Measurements from ENCODE around the gene CTBP2.

- TF ChIP-seq CTCF (IDR thresholded peaks at IDR 0.05; ENCODE audit: insufficient read depth, low read length, poor library complexity, severe bottlenecking), result no peak
- no peak for TF ChIP-seq EZH2phosphoT487 (conservative IDR thresholded peaks at IDR 0.05; ENCODE audit: low read length)
Measured at GRCh38 chr10:125037145-125037877, 123.1 kb downstream of the CTBP2 start.
